Effector memory CD8-positive, alpha-beta T cell (primary cell): ENCODE results near the gene KCNG4.

Source experiments
- ATAC-seq: fragments of 150-1000 bp; cut with Tn5 transposase; replicated peaks from 2 replicates; pipeline ENCODE4 v1.10.0; 2021; ENCODE audit warnings: mild to moderate bottlenecking, moderate library complexity
- DNase-seq, 3 experiments: peaks; one replicate each; pipeline ENCODE4 v3.0.0; 2021
- H3K27ac Mint-ChIP-seq, 2 donors: one replicate each; pipeline ENCODE4 v1.8.0; 2022; ENCODE audit warnings: mild to moderate bottlenecking in 2 of 2, mixed read lengths in 2 of 2, moderate library complexity in 2 of 2
- H3K27me3 Mint-ChIP-seq, 2 donors: one replicate each; pipeline ENCODE4 v1.8.0; 2022; ENCODE audit warnings: mixed read lengths in 2 of 2
- H3K36me3 Mint-ChIP-seq: one replicate; pipeline ENCODE4 v1.8.0; 2022; ENCODE audit warnings: mild to moderate bottlenecking, moderate library complexity, mixed read lengths; ENCODE audit not compliant: insufficient read depth
- H3K4me1 Mint-ChIP-seq, 2 donors: one replicate each; pipeline ENCODE4 v1.8.0; 2022; ENCODE audit warnings: low read depth in 2 of 2, mixed read lengths in 2 of 2
- H3K4me3 Mint-ChIP-seq, 2 donors: one replicate each; pipeline ENCODE4 v1.8.0; 2022; ENCODE audit warnings: mild to moderate bottlenecking in 2 of 2, mixed read lengths in 2 of 2, moderate library complexity in 2 of 2
- H3K9me3 Mint-ChIP-seq, 2 donors: one replicate each; pipeline ENCODE4 v1.8.0; 2022; ENCODE audit warnings: mixed read lengths in 2 of 2

The KCNG4 gene

DNA sequence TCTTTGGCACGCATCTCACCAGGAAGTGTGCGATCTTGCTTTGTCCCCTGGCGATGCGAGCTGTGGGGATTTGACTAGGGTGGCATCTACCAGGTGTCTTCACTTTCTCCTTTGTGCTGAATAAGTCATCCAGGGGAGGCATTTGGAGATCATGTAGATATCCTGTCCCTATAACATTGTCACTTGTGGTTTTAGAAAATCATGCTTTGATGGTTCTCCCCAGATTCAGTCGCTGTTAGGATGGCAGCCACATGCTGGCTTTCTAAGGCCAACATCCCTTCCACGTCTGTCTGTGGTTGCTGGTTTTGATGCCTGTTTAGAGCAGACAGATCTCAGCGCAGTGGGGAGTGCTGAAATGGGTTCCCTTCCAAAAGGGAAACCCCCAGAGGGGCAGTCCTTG is 46.3 kb downstream of the KCNG4 start:
- Mint-ChIP-seq H3K27me3 (peaks cover 6 to 33% of the 10 kb centered on the region in 2 donors), H3K4me1 (peaks cover 9 to 10% of the 10 kb centered on the region in 2 donors), H3K4me3 (peak overlapping the region in 1 of 2 donors; percentile 59), H3K27ac (no peak overlapping the region), H3K36me3 (no peaks in the 10 kb centered on the region), H3K9me3 (no peaks in the 10 kb centered on the region)
- DNase-seq (no peak), ATAC-seq (no peak)

DNA sequence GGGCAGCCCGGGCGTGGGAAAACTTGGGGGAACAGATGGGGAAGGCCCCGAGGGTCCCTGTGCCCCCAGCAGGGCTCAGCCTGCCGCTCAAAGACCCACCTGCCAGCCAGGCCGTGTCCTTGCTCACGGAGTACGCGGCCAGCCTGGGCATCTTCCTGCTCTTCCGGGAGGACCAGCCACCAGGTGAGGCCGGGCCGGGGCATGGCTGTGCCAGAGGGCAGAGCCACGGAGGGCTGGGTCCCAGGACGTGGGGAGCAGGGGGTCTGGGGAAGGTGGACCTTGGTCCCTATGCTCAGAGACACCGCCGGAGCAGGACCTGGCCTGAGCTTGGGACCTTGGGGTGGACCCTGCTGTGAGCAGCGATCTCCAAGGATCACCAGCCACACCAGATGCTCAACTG is 48.3 kb downstream of the KCNG4 start:
- ATAC-seq (no peak), DNase-seq (no peak)
- Mint-ChIP-seq H3K4me3 (no peak overlapping the region), H3K4me1 (peaks cover 9 to 10% of the 10 kb centered on the region in 2 donors), H3K27ac (no peak overlapping the region), H3K36me3 (peaks cover 3% of the 10 kb centered on the region), H3K9me3 (no peaks in the 10 kb centered on the region), H3K27me3 (peaks cover 0 to 13% of the 10 kb centered on the region in 2 donors)

DNA sequence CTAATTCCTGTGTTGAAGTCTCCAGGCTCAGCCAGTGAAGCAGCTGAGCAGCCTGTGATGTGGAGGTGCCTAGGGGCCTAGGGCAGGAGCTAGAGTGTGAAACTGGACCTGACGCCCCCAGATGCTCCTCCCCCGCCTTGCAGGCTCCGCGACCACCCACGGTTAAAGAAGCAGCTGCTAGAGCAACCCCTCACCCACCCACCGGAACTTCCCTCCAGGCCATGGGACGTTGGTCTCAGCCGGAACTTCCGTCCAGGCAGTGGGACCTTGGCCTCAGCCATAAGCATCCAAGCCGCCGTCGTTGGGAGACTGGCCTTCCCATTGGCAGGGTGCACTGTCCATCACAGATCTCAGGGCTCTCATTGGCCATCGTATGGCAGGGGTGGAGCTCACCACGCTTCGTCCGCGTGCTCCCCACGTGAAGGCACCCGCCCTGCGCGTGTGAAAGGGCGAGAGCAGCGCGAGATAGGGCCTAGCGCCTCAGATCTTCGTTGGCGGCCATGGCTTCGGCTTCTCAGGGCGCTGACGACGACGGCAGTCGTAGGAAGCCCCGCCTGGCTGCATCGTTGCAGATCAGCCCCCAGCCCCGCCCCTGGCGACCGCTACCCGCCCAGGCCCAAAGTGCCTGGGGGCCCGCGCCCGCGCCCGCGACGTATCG is 49.0 kb downstream of the KCNG4 start, which contains the start of gene ADAD2:
Gene ADAD2 (plus strand): TSS at position 427 of the 658 bp plus-strand sequence. CDS start 74 bp downstream, at position 501.
- no peak for DNase-seq
- peaks cover 6% of the 10 kb centered on the region for H3K36me3 Mint-ChIP-seq
- ATAC-seq, result no peak
- no peaks in the 10 kb centered on the region for H3K9me3 Mint-ChIP-seq
- H3K27me3 Mint-ChIP-seq, result peaks cover 0 to 9% of the 10 kb centered on the region in 2 donors
- H3K4me1 Mint-ChIP-seq, result peaks cover 13 to 15% of the 10 kb centered on the region in 2 donors
- H3K27ac Mint-ChIP-seq, result no peak within 1 kb of the TSS
- no peak within 1 kb of the TSS for H3K4me3 Mint-ChIP-seq

DNA sequence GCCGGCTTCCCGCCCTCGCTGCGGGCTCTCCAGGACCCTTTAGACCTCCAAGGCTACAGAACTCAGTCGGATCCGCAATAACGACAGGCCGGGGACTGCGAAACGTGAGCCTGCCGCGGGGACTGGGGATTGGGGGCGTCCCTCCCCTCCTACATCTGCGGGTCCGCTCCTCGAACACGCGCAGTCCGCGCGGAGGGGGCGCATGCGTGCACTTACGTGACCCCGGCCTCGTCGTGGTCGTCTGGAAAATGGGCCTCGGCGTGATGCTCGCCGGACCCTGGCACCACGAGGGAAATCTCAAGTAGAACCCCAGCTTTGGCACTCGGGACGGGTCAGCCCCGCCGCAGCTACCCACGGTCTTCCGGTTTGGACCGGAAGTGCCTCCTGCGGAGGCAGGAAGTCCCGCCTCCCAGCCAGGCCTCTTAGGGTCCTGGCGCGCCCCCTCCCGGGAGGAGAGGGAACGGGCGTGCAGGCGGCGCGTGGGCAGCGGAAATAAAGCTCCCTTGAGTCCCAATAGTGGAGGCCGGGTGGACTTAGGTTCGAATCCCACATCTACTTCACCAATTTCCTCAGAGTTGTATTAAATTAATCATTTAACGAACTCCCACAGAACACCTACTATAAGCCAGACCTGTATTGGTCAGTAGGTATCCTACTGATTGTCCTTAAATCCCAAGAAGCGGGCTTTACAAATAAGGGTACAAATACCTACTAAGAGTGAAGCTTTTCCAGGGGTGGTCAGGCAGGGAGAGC is 53.0 kb downstream of the KCNG4 start, which contains the start of gene TAF1C:
Gene TAF1C (minus strand): TSS at position 373 of the 753 bp plus-strand sequence. CDS start 2,069 bp downstream, outside the sequence.
- peak within 1 kb of the TSS; percentile 93 to 94 for H3K27ac Mint-ChIP-seq
- peaks cover 9% of the 10 kb centered on the region for H3K36me3 Mint-ChIP-seq
- peak within 1 kb of the TSS; percentile 91 to 94 for H3K4me3 Mint-ChIP-seq
- peak; percentile 82 to 89 (median 88) for DNase-seq
- ATAC-seq, result peak; percentile 97
- peaks cover 6 to 22% of the 10 kb centered on the region in 2 donors for H3K4me1 Mint-ChIP-seq
- no peaks in the 10 kb centered on the region for H3K27me3 Mint-ChIP-seq
- no peaks in the 10 kb centered on the region for H3K9me3 Mint-ChIP-seq

DNA sequence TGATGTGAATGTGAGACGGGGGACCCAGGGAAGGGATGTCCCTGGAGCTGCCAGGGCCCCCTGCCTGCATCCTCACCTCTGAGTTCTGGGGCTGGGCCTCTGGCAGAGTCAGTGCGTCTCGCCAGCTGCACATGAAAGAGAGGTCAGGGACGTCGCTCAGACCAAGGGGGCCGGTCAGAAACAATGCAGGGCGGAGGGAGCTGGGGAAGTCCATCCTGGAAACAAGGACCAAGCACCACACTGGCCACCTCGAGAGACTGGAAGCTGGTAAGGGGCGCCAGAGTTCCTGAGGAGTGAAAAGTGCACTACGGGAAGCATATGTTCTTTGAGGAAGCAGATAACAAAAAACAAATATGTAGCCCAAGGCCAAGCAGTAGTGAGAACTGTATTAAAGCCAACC is 55.0 kb downstream of the KCNG4 start:
- Mint-ChIP-seq H3K27me3 (no peaks in the 10 kb centered on the region), H3K4me3 (peak overlapping the region; percentile 91 to 94), H3K36me3 (peaks cover 9% of the 10 kb centered on the region), H3K9me3 (no peaks in the 10 kb centered on the region), H3K27ac (peak overlapping the region in 1 of 2 donors; percentile 2), H3K4me1 (peaks cover 6 to 22% of the 10 kb centered on the region in 2 donors)
- DNase-seq (no peak), ATAC-seq (no peak)

DNA sequence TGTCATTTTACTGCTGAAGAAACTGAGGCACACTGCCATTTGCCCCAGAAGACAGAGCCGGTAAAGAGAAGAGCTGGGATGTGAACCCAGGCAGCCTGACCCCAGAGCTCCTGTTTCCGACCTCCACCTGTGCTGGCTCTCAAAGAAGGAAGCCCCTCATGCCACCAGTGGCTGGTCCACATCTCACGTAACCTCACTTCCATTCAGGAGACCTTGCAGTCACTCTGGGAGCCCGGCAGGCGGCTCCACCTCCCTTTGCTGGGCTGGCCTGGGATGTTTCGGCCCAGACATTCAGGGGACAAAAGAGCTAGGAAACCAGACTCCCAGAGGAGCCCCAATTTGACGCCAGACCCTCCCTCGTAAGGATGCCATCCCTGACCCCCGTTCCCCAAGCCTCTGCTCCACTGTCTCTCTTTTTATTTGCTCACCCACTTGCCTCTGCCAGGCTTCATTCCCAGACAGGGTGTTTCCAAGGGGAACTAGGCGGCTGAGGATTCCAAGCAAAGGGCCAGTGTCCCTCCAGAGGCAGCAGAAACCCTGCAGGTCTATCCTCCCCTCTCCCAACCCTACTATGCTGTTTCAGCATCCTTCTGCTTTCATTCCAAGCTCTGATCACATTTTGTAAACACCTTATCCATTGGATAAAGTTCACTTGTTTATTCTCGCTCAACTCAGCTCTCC is 55.8 kb downstream of the KCNG4 start:
- no peaks in the 10 kb centered on the region for H3K9me3 Mint-ChIP-seq
- DNase-seq (no peak), ATAC-seq (no peak)
- H3K4me1 Mint-ChIP-seq, result peaks cover 6 to 22% of the 10 kb centered on the region in 2 donors
- H3K27ac Mint-ChIP-seq, result peak overlapping the region; percentile 2 to 37
- H3K4me3 Mint-ChIP-seq, result no peak overlapping the region
- H3K36me3 Mint-ChIP-seq, result peaks cover 12% of the 10 kb centered on the region
- H3K27me3 Mint-ChIP-seq, result no peaks in the 10 kb centered on the region

DNA sequence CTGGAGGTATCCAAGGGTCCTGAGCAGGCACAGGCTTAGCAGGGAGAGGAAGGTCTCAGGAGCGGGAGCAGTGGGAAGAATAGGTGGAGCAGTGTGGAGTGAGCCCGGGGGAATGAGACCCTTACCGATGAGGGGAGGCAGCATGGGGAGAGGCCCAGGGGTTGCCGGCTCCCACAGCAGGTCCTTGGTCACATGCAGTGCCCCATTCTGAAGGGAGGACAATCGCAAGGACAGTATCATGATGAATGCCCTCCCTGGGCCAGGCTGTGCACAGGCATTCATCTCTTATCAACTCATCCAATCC is 56.3 kb downstream of the KCNG4 start:
- Mint-ChIP-seq H3K27ac (no peak overlapping the region), H3K4me3 (no peak overlapping the region), H3K27me3 (no peaks in the 10 kb centered on the region), H3K4me1 (peaks cover 6 to 22% of the 10 kb centered on the region in 2 donors), H3K36me3 (peaks cover 14% of the 10 kb centered on the region), H3K9me3 (no peaks in the 10 kb centered on the region)
- ATAC-seq, result no peak
- no peak for DNase-seq

DNA sequence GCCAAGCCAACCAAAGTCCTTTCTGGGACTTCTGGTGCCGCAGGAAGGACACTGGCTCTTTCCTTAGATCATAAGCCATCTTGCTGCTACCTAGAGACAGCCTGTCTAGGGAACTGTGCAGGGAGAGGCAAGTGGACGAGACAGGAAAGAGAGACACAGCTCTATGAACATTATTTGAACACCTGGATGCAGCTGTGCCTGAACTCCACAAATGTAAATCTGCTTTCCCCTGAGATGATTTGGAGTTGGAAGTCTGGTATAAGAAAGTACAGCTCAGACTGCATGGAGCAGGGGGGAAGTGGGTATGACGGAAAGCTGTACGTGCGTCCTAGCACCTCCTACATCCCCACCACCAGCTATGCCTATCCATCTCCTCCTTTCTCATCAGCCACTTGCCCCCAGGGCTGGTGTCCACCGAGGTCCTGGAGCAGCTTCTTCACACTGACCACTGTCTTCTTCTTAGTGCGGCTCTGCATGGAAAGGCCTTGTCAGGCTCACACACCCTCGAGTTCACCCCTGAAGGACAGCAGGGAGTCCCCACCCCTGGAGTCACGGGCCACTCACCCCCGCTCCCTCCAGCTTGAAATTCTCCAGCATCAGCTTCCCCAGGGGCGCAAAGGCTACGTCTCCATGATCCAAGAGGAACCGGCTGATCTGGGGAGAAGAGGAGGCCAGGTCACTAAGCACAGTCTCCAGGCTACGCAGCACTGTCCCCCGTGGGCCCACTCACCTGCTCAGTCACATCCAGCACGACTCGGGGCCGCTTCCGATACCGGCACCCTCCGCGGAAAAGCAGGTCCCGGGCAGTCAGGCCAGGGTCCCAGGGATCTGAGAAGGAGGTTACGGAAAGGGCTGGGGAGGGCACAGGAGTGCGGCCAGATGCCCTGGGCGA is 56.9 kb downstream of the KCNG4 start:
- Mint-ChIP-seq H3K4me1 (peaks cover 6 to 22% of the 10 kb centered on the region in 2 donors), H3K9me3 (no peaks in the 10 kb centered on the region), H3K4me3 (no peak overlapping the region), H3K27me3 (no peaks in the 10 kb centered on the region), H3K36me3 (peaks cover 17% of the 10 kb centered on the region), H3K27ac (no peak overlapping the region)
- ATAC-seq (no peak), DNase-seq (no peak)

DNA sequence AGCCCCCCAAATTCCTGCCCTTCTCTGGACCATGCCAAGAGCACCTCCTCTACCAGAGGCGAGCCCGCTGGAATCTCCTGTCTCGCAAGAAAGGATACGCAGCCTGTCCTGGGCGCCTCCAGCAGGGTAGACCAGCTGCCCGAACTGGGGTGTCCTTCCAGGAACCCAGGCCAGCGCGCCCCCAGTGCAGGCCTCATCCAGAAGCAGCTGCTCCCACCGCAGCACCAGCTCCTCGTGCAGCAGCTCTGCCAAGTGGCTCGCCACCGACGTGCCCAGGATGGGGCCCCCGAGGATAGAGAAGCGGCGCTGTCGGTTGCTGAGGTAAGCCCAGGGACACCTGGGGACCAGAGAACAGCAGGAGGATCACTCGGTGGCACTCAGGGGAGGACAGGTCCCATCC is 57.7 kb downstream of the KCNG4 start:
- no peak for ATAC-seq
- H3K36me3 Mint-ChIP-seq, result peaks cover 21% of the 10 kb centered on the region
- no peak overlapping the region for H3K27ac Mint-ChIP-seq
- no peaks in the 10 kb centered on the region for H3K9me3 Mint-ChIP-seq
- no peak overlapping the region for H3K4me3 Mint-ChIP-seq
- H3K4me1 Mint-ChIP-seq, result peaks cover 6 to 22% of the 10 kb centered on the region in 2 donors
- H3K27me3 Mint-ChIP-seq, result no peaks in the 10 kb centered on the region
- DNase-seq, result no peak

DNA sequence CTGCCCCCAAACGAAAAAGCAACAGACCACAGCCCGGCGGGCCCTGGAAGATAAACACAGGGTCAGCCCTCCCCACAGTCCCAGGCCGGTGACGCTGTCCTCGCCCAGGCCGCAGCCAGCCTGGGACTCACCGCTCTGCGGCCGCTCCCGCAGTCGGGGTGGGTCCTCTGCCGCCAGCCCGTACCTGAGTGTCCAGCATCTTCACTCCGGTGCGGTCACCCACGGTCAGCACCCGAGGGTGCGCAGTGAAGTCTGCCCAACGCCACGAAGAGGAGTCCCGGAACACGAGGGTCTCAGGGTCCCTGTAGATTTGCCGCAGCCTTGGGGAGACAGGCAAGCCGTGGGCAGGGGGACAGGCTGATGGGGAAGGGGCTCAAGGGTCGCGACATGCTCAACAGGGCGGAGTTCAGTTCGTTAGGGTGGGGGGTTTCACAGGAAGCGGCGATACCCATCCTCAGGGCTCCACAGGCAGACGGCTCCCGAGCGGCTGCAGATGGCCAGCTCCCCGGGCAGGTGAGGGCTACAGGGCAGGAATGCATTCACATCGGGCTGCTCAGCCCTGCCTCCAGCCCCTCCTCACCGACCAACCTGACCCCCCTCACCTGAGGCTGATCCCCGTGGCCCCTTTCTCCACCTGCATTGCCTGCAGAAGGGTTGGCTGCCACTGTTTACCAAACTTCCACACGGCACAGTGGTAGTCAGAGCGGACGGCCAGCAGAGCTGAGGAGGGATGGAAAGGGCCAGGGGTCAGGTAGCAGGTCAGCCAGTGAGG is 58.5 kb downstream of the KCNG4 start:
- Mint-ChIP-seq H3K27ac (no peak overlapping the region), H3K27me3 (no peaks in the 10 kb centered on the region), H3K36me3 (peaks cover 18% of the 10 kb centered on the region), H3K9me3 (no peaks in the 10 kb centered on the region), H3K4me1 (peaks cover 6 to 19% of the 10 kb centered on the region in 2 donors), H3K4me3 (no peak overlapping the region)
- no peak for ATAC-seq
- DNase-seq, result no peak

DNA sequence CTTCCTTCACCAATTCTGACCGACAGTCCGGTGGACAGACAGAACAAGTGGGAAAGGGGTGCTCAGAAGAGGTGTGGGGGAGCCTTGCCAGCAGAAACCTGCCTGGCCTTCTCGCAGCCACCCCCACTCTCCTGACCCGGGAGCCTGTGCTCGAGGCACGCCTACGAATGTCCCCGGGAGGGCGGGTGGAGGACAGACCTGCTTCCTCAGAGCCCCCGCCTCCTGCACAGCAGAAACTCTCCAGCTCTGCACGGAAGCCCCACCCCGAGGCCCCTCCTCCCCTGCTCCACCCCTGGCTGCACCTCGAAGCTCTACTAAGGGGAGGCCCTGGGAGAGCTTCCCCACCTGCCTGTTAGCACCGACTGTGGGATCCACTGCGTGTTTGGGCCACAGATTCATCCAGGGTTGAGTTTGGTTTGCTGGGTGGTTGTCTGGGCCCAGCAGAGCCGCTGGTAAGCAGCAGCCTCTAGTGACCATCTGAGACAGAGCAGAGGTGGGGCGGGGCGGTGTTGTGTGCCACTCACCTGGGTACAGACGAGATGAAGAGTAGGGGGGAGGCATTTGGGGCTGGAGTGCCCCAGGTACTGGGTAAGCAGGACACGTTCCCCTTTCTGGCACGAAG is 59.2 kb downstream of the KCNG4 start:
- no peak for DNase-seq
- ATAC-seq, result no peak
- no peaks in the 10 kb centered on the region for H3K9me3 Mint-ChIP-seq
- H3K27ac Mint-ChIP-seq, result no peak overlapping the region
- no peak overlapping the region for H3K4me3 Mint-ChIP-seq
- peaks cover 0 to 13% of the 10 kb centered on the region in 2 donors for H3K4me1 Mint-ChIP-seq
- H3K27me3 Mint-ChIP-seq, result no peaks in the 10 kb centered on the region
- H3K36me3 Mint-ChIP-seq, result peaks cover 14% of the 10 kb centered on the region
